GM10248 (cell line): ENCODE results near the gene ZNF804B.

Source experiments
- CTCF ChIA-PET: fragments of 300-600 bp; sonication (Branson Sonifier 250); formaldehyde crosslinking; extraction: SDS; loops from one replicate; lab custom pipeline; 2021; ENCODE audit warnings: antibody characterized with exemption; lab: Yijun Ruan, JAX
- POLR2A ChIA-PET: fragments of 350-650 bp; sonication (Branson Sonifier 250); formaldehyde crosslinking; extraction: SDS; loops from one replicate; lab custom pipeline; 2020; ENCODE audit warnings: antibody characterized with exemption; lab: Yijun Ruan, JAX
- DNase-seq: peaks from one replicate; pipeline ENCODE4 v3.0.0; 2012; ENCODE audit errors: extremely low spot score
- TF ChIP-seq, protein P1 (sequence below): IDR thresholded peaks from 2 replicates; pipeline ENCODE4 v1.5.1; 2012; ENCODE audit warnings: mild to moderate bottlenecking, low read depth; ENCODE audit errors: extremely low read depth, missing control alignments, control extremely low read depth

Gene ZNF804B

DNA sequence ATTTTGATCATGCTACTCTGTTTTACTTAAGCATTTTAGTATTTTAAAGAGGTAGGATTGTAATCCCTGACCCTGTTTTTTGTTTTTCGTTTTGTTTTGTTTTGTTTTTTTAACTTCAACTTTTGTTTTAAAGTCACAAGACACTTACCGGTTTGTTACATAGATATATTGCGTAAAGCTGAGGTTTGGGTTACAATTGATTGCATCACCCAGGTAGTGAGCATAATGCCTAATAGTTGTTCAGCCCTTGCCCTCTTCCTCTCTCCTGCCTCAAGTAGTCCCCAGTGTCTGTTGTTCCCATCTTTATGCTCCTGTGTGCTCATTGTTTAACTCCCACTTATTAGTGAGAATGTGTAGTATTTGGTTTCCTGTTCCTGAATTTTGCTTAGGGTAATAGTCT is 129.2 kb downstream of the ZNF804B start:
- no peak for DNase-seq
- ChIA-PET CTCF (no interaction called here), POLR2A (no interaction called here)
- TF ChIP-seq, protein P1, sequence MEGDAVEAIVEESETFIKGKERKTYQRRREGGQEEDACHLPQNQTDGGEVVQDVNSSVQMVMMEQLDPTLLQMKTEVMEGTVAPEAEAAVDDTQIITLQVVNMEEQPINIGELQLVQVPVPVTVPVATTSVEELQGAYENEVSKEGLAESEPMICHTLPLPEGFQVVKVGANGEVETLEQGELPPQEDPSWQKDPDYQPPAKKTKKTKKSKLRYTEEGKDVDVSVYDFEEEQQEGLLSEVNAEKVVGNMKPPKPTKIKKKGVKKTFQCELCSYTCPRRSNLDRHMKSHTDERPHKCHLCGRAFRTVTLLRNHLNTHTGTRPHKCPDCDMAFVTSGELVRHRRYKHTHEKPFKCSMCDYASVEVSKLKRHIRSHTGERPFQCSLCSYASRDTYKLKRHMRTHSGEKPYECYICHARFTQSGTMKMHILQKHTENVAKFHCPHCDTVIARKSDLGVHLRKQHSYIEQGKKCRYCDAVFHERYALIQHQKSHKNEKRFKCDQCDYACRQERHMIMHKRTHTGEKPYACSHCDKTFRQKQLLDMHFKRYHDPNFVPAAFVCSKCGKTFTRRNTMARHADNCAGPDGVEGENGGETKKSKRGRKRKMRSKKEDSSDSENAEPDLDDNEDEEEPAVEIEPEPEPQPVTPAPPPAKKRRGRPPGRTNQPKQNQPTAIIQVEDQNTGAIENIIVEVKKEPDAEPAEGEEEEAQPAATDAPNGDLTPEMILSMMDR: no peak

DNA sequence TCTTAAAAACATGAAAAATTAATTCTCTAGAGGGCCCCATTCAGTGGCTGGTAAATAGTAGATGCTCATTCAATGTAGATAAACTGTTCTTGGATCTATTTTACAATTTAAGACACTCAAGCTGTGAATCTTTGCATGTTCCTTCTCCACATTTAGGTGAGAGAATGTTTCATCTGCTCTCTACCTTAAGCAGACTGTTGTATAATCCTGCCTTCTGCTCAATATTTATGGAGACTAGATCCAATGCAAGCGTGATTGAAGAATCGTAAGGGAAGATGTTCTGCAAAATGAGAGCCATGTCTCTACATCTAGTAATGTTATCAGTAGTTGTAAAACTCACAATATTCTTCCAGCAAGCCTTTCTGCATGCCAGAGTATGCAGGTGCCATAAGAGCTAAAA is 151.0 kb downstream of the ZNF804B start:
- TF ChIP-seq, protein P1: no peak
- ChIA-PET POLR2A (no interaction called here), CTCF (no interaction called here)
- DNase-seq: no peak

DNA sequence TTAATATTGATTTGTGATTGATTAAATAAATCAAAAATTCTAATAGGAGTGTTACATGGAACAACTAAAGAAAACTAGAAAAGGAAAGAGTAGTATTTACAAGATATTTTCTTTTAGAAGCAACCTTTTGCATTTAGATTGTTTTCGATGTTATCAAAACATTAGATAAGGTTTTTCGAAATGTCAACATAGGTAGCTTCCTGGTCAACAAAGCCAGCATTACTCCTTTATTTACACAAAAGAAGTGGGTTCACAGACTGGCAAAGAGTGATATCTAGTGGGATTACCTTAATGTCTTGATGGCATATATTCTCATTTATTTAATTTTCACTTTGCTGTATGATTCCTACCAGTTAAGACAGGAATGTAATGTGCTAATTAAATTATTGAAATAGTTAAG is 153.4 kb downstream of the ZNF804B start:
- POLR2A ChIA-PET: no interaction called here
- CTCF ChIA-PET: no interaction called here
- TF ChIP-seq, protein P1: no peak
- no peak for DNase-seq

DNA sequence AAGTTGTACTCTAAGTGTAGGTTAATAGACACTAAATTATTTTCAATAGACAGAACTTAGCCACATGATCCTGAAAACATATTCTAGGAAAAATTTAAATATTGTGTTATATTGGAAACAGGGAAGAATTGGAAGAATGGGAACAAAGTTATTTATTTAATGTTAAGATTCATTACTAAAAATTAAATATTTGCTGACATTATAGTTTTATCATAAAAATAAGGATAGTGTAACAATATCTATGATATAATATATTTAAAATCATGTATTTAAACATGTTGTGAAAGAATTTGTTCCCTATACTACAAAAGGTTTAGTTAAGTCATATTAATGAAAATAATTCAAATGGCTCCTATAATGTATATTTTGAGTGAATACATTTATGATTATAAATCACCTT is 156.1 kb downstream of the ZNF804B start:
- ChIA-PET POLR2A (no interaction called here), CTCF (no interaction called here)
- DNase-seq: no peak
- TF ChIP-seq, protein P1: no peak

DNA sequence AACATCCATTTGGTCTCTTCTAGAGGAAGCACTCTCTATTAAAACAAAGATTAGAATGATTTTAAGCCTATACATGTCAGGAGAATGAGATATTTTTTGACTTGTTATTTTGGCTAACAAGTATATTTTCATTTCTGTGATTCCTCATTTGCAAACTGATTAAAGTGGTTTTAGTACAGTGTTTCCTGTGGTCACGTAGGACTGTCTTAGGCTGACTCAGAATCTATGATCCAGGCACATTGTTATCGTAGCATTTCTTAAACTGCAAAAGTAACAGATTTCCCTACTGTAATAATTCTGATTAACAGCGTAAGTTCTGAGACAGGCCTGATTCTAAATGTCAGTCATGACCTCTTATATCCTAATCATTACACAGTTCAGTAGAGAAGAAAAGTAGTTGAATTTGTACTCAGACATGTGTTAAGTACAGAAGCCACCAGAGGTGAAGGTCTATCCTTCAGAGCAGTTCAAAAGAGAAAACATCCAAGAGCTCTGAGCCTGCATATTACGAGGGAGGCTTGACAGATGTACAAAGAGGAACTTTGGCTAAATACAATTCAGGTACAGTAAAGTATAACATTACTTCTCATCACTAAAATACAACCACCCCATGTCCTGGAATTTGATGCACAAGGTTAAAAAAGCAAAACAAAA is 160.1 kb downstream of the ZNF804B start:
- ChIA-PET POLR2A (no interaction called here), CTCF (no interaction called here)
- TF ChIP-seq, protein P1: no peak
- no peak for DNase-seq

DNA sequence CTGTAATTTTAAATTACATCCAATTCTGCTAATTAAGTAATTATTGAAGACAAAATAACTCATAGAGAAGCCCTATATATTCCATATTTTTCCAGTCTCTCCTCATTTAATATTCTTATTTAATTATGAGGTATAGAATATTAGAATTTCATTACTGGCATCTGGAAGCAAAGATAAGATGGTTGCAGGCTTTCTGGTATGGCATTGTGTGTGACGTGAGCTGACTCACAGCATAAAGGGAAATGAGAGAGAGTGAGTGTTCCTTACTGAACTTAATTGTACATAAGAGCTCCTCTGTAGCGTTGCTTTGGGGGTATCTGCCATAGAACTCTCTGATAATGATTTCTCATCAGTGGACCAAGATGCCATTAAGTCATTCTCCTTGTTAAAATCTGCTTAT is 163.4 kb downstream of the ZNF804B start:
- ChIA-PET POLR2A (no interaction called here), CTCF (no interaction called here)
- no peak for DNase-seq
- TF ChIP-seq, protein P1: no peak

DNA sequence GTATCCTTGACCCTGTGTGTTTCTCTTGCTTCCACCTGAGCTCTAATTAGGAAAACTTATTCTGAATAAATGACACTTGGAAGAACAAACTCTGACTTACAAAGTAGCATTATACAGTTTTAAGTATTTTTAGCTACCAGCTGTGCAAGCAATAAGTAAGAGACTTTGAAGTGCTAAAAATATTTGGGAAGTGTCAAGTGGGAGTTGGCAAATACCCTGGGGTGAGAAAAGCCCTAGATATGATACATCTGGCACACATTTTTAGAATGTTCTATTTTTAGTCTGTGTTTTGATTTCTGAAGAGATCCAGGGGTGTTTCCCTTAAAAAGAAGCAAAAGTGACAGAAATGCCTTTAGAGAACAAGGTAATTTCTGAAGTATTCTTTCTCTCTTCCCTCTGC is 168.8 kb downstream of the ZNF804B start:
- POLR2A ChIA-PET: no interaction called here
- DNase-seq: no peak
- TF ChIP-seq, protein P1: no peak
- CTCF ChIA-PET: interaction anchor here (1.0 kb wide), 1 partner anchor 19 kb away, joined by 4 read pairs; no protein-coding TSS in a partner anchor
